ENCODE results near the gene SPIRE1.

SPIRE1 gene

GRCh38 chr18:12554796-12555388, 103.0 kb downstream of the SPIRE1 start:
- TF ChIP-seq CEBPB (IDR thresholded peaks at IDR 0.05) (no peak), EP300 (IDR thresholded peaks at IDR 0.05; ENCODE audit: borderline replicate concordance) (no peak), EGR1 (IDR thresholded peaks at IDR 0.05) (no peak), ZBTB7A (IDR thresholded peaks at IDR 0.05; ENCODE audit: low read depth) (no peak), MAX (IDR thresholded peaks at IDR 0.05) (no peak), REST (IDR thresholded peaks at IDR 0.05; ENCODE audit: low read depth) (no peak), USF1 (IDR thresholded peaks at IDR 0.05) (no peak), NFIC (IDR thresholded peaks at IDR 0.05) (no peak), TAF1 (IDR thresholded peaks at IDR 0.05; ENCODE audit: low read depth) (no peak), CREB1 (IDR thresholded peaks at IDR 0.05; ENCODE audit: low read depth) (no peak), TEAD4 (IDR thresholded peaks at IDR 0.05) (no peak), TCF12 (IDR thresholded peaks at IDR 0.05; ENCODE audit: low read depth) (no peak), RAD21 (IDR thresholded peaks at IDR 0.05; ENCODE audit: low read depth) (no peak), FOXM1 (IDR thresholded peaks at IDR 0.05; ENCODE audit: borderline replicate concordance, low read depth) (no peak), YY1 (IDR thresholded peaks at IDR 0.05; ENCODE audit: low read depth) (no peak)

- no peak for TF ChIP-seq MAX (IDR thresholded peaks at IDR 0.05)
Measured at GRCh38 chr18:12552879-12553242, 105.0 kb downstream of the SPIRE1 start.

GRCh38 chr18:12543697-12544096, 114.2 kb downstream of the SPIRE1 start:
- TF ChIP-seq CREB1 (IDR thresholded peaks at IDR 0.05; ENCODE audit: low read depth) = no peak
- no peak for TF ChIP-seq FOXM1 (IDR thresholded peaks at IDR 0.05; ENCODE audit: borderline replicate concordance, low read depth)

GRCh38 chr18:12540751-12541150, 117.2 kb downstream of the SPIRE1 start:
- TF ChIP-seq EP300 (IDR thresholded peaks at IDR 0.05; ENCODE audit: borderline replicate concordance) (no peak), TEAD4 (IDR thresholded peaks at IDR 0.05) (no peak), NFIC (IDR thresholded peaks at IDR 0.05) (no peak), MAX (IDR thresholded peaks at IDR 0.05) (no peak), RAD21 (IDR thresholded peaks at IDR 0.05; ENCODE audit: low read depth) (no peak), CEBPB (IDR thresholded peaks at IDR 0.05) (no peak), ZBTB7A (IDR thresholded peaks at IDR 0.05; ENCODE audit: low read depth) (no peak), FOXM1 (IDR thresholded peaks at IDR 0.05; ENCODE audit: borderline replicate concordance, low read depth) (no peak), TAF1 (IDR thresholded peaks at IDR 0.05; ENCODE audit: low read depth) (no peak), TCF12 (IDR thresholded peaks at IDR 0.05; ENCODE audit: low read depth) (no peak), YY1 (IDR thresholded peaks at IDR 0.05; ENCODE audit: low read depth) (no peak)

- no peak for TF ChIP-seq RAD21 (IDR thresholded peaks at IDR 0.05; ENCODE audit: low read depth)
Measured at GRCh38 chr18:12534820-12535219, 123.1 kb downstream of the SPIRE1 start.

GRCh38 chr18:12532661-12533060, 125.2 kb downstream of the SPIRE1 start:
- TF ChIP-seq NFIC (IDR thresholded peaks at IDR 0.05) (no peak), ZBTB7A (IDR thresholded peaks at IDR 0.05; ENCODE audit: low read depth) (no peak), EGR1 (IDR thresholded peaks at IDR 0.05) (no peak), RAD21 (IDR thresholded peaks at IDR 0.05; ENCODE audit: low read depth) (no peak), TAF1 (IDR thresholded peaks at IDR 0.05; ENCODE audit: low read depth) (no peak), CREB1 (IDR thresholded peaks at IDR 0.05; ENCODE audit: low read depth) (no peak), FOXM1 (IDR thresholded peaks at IDR 0.05; ENCODE audit: borderline replicate concordance, low read depth) (no peak), MAX (IDR thresholded peaks at IDR 0.05) (no peak), CEBPB (IDR thresholded peaks at IDR 0.05) (no peak), TCF12 (IDR thresholded peaks at IDR 0.05; ENCODE audit: low read depth) (no peak)

GRCh38 chr18:12531749-12532148, 126.2 kb downstream of the SPIRE1 start:
- TF ChIP-seq FOXM1 (IDR thresholded peaks at IDR 0.05; ENCODE audit: borderline replicate concordance, low read depth) = no peak

GRCh38 chr18:12520442-12520992, 137.4 kb downstream of the SPIRE1 start:
- no peak for TF ChIP-seq CEBPB (IDR thresholded peaks at IDR 0.05)
- TF ChIP-seq CREB1 (IDR thresholded peaks at IDR 0.05; ENCODE audit: low read depth) = no peak
- no peak for TF ChIP-seq EP300 (IDR thresholded peaks at IDR 0.05; ENCODE audit: borderline replicate concordance)
- no peak for TF ChIP-seq TAF1 (IDR thresholded peaks at IDR 0.05; ENCODE audit: low read depth)
- no peak for TF ChIP-seq USF1 (IDR thresholded peaks at IDR 0.05)
- no peak for TF ChIP-seq TEAD4 (IDR thresholded peaks at IDR 0.05)
- TF ChIP-seq EGR1 (IDR thresholded peaks at IDR 0.05) = no peak
- no peak for TF ChIP-seq TCF12 (IDR thresholded peaks at IDR 0.05; ENCODE audit: low read depth)
- no peak for TF ChIP-seq MAX (IDR thresholded peaks at IDR 0.05)
- TF ChIP-seq ZBTB7A (IDR thresholded peaks at IDR 0.05; ENCODE audit: low read depth) = no peak
- no peak for TF ChIP-seq FOXM1 (IDR thresholded peaks at IDR 0.05; ENCODE audit: borderline replicate concordance, low read depth)
- TF ChIP-seq NFIC (IDR thresholded peaks at IDR 0.05) = no peak

Measured in Ishikawa (cell line).